Activated T-helper 9 cell treated with anti-CD3 and anti-CD28 coated beads, Interleukin-2, amount 50 U/mL, for 16 hours (primary cell): Measurements from ENCODE around the gene CCDC38.

Source experiments
- DNase-seq: peaks from one replicate; pipeline ENCODE4 v3.0.0-alpha.2; 2020; ENCODE audit warnings: low read depth

The CCDC38 gene

GRCh38 chr12:95836185-95836609 is 106.2 kb downstream of the CCDC38 start:
- no peak for DNase-seq

GRCh38 chr12:95834572-95834971 is 107.8 kb downstream of the CCDC38 start:
- DNase-seq, result no peak

- DNase-seq, result no peak
Observed at GRCh38 chr12:95830335-95831089, 111.9 kb downstream of the CCDC38 start.

GRCh38 chr12:95829395-95829794 is 113.0 kb downstream of the CCDC38 start:
- no peak for DNase-seq

GRCh38 chr12:95820096-95820703 is 122.2 kb downstream of the CCDC38 start:
- no peak for DNase-seq
